Panc1 (cell line): ENCODE data around the gene TMUB2.

Experiments used
- CTCF ChIP-seq: fragments of 450-650 bp; IDR thresholded peaks from 2 replicates; pipeline ENCODE4 v1.5.1; 2017; ENCODE audit warnings: mild to moderate bottlenecking
- REST ChIP-seq, 2 experiments: IDR thresholded peaks; 2 replicates each; pipeline ENCODE4 v1.6.1; 2011 to 2012; ENCODE audit warnings: low read depth in 2 of 2, control low read depth in 1 of 2, low read length in 1 of 2, mild to moderate bottlenecking in 1 of 2, moderate library complexity in 1 of 2; ENCODE audit not compliant: insufficient read depth in 1 of 2
- SIN3A ChIP-seq: IDR thresholded peaks from 2 replicates; pipeline ENCODE4 v1.6.1; 2012; ENCODE audit warnings: low read depth, mild to moderate bottlenecking, low read length, moderate library complexity, borderline replicate concordance; ENCODE audit not compliant: insufficient read depth

- no peak for TF ChIP-seq CTCF
- no peak for TF ChIP-seq REST (IDR thresholded peaks at IDR 0.05; ENCODE audit: insufficient read depth in 1 of 2, low read depth in 2 of 2, low read length in 1 of 2)
- TF ChIP-seq SIN3A: no peak
These were observed 11.4 kb downstream of the TMUB2 start for GRCh38 chr17:44197980-44198720.
